IPS-NIHi11 (cell line): ENCODE measurements around the gene GPC5.

Source experiments
- DNase-seq: peaks from one replicate; pipeline ENCODE4 v3.0.0; 2012; ENCODE audit warnings: mixed read lengths, low spot score

Gene GPC5

DNA sequence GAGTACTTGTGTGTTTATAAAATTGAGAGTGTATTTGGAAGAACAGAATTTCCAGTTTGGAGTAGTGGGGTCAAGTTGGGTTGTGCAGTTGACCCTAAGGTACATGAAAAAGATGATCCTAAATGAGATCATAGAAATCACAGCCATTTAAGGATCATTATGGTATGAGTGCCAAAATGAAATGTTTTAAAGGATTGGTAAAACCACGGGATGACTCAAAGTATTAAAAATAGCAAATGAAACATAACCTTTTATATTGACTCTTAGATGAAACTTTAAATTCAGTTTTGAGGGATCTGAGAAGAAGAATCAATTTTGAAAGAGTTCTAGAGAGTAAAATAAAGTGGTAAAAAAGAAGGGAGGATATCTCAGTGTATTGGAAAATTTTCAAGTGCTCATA, 773.8 kb downstream of the GPC5 start:
- no peak for DNase-seq

DNA sequence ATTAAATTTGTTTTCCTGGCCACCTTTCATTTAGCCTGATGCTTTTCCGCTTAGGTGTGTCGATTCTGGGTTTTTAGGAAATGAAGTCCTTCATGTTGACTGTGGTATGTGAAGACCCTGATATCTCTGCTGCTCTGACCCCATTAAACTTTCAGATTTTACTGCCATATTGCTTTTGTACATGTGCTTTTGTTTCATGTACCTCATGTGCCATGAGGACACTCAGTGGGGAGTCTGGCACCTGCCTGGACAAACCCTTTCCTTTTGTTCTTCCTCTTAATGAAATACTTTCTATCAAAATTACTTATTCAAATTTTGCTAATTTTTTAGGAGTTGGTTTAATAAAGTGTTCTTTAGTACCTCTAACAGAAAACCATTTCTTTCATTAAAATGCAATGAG, 774.8 kb downstream of the GPC5 start:
- DNase-seq: no peak

DNA sequence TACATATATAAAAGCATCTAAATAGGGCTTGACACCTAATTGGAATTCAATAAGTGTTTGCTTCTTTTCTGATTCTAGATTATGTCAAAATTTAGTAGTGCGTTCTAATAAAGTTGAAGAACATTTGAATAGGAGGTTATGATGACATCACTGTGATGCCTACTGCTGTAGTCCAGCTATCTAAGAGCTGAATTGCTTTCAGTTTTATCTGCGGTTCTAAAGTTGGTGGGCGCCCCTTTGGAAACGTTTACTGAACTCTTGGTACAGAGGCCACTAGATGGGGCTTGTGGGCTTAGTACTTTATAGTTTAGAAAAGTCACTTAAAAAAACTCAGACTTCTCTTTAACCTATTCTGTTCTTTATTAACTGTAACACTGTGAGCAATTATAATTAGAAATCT, 776.9 kb downstream of the GPC5 start:
- DNase-seq: peak; percentile 26

DNA sequence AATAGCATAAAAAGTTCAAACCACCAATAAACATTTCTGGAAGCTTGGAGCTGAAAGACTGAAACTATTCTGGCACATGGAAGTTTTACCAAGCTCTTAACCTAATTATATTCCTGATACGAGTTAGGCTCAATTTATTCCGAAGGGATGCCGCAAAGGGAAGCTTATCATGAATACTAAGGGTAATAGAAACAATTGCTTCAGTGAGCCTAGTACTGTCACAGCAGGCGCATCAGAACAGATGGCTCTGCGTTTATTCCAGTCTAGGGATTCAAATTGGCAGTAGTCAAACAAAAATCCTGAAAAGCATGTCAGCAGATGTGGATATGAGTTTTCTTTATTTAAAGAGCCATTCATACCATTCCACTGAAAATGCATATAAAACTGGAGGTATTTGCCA, 779.5 kb downstream of the GPC5 start:
- DNase-seq: no peak

DNA sequence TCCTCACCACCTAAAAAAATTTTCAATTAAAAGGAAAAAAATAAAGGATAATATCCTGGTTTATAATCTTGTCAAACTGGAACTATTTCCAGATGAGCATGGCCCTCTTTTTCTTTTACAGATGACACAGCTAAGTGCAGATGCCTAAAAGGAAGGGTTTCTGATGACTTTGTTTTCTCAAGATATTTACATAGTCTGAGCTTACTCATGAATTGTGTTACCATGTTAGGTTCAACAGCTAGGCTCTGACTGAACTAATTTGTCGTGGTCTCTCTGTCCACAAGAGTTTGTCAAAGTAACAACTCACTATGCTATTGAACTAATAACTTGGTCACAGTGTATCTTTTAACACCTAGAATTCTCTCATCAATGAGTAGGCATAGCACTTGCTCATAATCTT, 780.8 kb downstream of the GPC5 start:
- no peak for DNase-seq

DNA sequence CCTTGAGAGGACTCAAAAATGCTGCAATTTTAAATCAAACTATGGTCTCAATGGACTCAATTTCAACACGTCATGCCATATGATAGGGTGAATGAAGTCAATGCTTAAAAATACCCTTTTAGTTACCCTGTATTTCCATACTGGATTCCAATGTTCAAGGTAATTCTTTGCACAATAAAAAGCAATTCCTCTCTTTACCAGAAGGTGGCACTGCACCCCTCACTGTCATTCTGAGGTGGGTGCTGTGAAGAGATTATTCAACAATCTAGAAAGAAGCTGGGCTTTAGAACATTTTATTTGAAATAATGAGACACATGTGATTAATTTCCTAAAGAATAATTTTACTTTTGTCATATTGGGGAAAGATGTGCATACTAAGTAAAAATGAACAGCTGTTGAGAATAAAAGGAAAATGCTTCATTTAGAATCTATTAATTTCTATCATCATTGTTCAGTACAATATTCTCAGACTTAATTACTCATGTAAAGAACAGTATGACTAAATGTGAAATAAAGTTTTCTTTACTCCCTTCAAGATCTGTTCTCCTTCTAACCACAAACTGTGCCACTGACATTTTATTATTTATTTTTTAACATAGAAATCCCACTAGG, 789.1 kb downstream of the GPC5 start:
- DNase-seq: peak; percentile 44

DNA sequence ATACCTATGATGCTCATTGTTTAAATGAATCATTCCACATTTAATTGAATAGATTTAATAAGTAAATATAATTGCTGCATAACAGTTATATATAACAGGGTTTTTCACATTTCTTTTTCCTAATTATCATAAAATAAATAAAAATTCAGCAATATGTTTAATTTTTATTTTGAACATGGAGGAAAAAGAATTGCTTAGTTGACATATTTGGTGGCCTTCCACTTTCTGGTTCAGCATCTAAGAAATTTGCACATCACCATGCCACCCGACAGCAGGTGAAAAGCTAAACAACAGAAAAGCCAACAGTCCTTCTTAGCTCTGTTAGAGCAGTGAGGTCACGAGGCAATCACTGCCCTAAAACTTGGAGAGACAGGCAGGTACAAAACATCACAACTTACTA, 790.2 kb downstream of the GPC5 start:
- no peak for DNase-seq

DNA sequence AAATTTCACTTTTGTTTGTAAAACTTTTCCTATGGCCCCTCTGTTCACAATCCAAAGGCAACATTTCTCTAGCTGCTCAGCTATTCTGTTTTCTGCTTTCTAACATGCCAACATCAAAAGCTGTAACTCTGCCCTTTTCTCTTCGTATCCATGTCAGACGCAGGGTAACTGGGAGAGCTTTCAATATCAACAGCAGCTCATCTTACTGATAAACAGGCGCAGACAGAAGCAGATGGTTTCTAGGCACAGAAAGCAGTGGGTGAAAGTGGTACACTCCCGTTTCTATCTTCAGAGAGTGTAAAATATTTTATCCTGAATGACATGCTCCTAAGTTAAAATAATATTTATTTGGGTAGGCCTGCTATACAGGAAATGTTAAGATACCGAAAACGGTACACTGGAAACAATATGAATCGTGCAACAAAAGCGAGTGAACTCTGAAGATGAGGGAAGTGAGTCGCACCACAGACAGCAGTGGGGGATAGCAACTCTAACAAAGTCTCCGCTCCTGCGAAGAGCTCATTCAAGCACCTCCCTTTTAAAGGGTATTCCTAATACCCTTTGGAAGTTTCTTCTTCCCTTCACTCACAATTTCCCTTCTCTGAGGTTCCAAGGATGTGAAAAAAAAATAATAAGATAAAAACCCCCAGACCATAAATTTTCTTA, 798.3 kb downstream of the GPC5 start:
- DNase-seq: no peak

DNA sequence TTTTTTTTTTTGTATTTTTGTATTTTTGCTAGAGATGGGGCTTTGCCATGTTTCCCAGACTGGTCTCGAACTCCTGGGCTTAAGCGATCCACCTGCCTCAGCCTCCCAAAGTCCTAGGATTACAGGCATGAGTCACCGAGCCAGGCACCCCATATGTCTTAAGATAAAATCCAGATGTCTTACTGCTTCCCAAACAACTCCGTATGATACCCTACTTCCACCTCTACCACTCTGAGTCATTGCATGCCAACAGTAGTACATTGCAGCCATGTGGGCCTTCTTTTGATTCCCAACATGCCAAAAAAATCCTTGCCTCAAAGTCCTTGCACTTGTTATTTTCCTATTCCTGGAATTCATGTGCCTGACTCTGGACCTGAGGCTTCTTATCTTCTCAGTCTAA, 799.2 kb downstream of the GPC5 start:
- no peak for DNase-seq

DNA sequence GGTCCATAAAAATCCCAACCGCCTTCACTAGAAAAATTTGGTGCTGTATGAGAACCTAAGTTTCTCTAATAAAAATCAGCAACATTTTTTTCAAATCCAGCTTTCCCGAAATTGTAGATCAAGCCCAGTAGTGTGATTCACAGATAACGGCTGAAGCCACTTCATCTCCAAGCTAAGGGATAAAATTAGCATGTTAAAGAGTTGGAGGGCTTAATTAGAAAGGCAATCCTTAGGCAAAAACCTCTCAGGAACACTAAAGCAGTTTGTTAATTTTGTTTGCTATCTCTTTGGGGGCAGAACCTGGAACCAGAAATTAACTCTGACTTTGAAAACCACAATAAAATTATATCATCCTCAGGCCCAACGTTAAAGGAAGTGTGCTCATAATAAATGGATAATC, 820.2 kb downstream of the GPC5 start:
- DNase-seq: no peak

DNA sequence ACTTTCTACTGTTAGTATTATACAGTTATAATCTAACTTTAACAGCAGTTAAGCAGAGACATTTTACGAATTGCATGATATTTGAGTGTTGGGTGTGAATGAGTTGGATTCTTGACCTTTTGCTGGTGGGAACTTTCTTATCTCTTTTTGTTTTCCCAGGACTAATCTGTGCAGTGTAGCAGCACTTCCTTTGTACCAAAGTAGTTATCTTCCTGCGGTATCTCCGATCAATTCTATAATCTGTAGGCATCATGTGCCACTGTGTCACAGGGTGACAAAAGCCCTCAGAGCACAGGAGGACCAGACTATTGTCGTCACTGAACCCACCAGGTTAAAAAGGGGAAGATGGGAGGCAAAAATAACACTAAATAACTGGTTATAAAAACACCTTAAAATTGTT, 823.5 kb downstream of the GPC5 start:
- no peak for DNase-seq

DNA sequence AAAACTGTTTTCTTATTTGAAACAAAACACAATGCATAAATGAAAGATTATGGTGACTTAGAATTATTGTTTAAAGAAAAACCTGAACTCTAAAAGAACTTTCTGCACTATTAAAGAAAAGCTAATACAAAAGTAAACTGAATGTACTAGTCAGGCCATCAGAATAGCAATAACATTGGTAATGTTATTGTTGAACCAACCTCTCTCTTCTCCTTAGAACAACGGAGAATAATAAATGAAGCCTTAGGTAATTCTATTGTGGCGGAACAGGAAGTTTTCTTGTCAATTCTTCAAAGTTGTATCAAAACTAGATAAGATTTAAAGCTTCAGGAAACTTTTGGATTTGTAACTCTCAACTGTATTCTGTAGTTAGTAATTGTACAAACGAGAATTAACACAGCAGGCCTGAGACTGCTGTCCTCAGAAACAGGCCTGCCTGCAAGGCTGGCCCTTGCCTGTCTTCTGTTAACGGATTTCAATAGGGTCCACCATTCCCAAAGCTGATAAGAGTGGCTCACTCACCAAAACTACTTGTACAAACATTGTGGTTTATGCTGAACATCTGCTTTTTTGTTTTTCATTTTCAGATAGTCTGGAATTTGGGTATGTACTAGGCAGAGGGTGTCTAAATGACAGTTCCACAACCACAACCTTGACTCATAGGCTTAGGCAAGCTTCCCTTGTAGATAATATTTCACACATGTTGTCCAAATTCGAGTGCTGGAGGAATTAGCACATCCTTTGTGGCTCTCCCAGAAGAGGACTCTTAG, 825.8 kb downstream of the GPC5 start:
- DNase-seq: no peak

DNA sequence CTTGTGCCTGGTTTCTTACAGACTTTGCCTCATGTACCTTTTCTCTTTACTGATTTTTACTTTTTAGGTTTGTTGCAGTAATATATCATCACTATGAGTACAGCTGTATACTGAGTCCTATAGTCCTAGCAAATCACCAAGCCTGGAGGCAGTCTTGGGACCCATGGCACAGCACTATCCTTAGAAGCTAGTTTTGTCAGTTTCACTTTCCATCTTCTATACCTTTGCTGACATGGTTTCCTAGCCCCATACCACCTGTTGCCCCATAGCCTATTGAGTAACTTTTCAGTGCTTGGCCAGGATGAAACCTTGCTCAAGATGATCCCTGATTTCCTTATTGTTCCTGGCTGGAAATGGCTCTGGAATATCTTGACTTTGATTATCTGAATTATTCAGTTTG, 826.4 kb downstream of the GPC5 start:
- DNase-seq: no peak

DNA sequence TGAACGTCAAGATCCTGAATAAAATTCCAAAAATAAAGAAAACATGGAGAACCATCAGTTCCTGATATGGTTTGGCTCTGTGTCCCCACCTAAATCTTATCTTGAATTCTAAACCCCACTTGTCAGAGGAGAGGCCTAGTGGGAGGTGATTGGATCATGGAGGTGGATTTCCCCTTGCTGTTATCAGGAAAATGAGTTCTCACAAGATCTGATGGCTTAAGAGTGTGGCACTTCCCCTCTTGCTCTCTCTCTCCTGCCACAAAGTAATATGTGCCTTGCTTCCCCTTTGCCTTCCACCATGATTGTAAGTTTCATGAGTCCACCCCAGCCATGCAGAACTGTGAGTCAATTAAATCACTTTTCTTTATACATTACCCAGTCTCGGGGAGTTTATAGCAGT, 827.4 kb downstream of the GPC5 start:
- no peak for DNase-seq

DNA sequence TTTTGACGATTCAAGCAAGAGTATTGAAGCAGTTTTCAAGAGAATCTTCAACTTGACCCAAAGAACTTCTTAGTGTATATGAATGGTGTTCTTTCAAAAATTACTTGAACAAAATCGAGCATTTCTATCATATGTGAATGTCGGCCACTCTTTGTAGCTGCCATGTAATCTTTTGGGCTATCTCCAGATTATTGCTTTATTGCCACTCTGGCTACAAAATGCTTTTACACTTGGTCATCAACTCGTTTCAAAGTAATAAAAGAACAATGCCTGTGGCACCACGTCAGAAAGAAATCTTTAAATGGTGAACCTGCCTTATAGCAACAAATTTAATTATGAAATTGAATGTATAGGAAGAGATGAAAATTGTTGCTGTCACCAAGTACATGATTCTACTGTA, 834.5 kb downstream of the GPC5 start:
- no peak for DNase-seq

DNA sequence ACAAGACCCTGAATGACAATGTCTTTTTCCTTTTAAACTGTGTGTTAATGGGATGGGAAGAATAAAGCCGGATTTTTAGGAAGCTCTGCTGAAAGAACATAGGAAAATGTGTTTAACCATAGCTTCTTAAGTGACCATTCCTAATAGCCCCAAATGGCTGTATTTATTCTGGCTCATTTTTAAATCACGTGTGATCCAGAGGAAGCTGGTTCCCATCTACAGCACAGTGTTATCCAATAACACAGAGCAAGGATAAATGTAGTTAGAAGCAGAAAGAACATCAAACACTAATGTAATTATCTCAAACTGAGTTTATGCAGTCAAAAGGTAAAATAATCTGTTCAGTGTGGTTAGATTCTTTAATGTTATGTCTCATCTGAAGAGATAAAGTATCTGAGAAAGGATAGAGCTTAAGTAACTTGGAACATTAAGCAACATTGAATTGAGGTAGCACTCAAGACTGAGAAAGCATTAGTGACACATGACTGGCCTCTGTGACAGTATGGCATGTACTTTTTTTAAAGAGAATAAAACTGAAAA, 853.3 kb downstream of the GPC5 start:
- DNase-seq: no peak

DNA sequence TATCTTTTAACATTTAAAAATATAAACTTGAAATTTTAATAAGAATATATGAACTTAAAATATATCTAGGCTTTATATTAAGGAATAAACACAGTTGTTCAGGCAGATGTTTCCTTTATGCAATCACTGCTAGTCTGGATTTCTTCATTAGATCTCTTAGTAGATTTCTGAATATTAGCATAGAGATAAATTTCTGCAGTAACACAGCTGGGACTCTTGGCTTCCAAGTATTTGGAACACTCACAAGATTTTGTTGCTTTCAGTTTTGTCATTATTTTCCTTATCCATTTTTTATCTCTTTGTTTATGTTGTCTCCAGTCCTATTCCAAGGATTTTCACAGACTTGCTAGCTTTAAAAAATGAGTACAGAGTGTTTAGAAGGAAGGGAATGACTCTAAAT, 857.1 kb downstream of the GPC5 start:
- no peak for DNase-seq

DNA sequence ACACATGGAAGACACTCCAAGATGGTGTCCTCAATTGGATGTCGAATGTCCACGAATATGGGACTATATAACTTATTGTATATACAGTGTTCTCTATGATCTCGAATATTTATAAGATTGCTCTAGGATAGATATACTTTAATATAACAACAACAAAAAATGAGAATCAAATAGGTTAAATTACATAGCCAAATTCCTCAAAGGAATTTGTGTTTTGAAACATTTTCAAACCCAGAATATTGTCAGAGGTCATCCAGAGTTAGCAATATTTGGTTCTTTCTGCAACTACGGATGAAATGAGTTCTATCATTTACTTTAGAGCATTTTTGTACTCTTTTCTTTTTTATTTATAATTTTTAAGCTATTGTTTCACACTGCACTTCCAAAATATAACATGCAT, 857.8 kb downstream of the GPC5 start:
- no peak for DNase-seq

DNA sequence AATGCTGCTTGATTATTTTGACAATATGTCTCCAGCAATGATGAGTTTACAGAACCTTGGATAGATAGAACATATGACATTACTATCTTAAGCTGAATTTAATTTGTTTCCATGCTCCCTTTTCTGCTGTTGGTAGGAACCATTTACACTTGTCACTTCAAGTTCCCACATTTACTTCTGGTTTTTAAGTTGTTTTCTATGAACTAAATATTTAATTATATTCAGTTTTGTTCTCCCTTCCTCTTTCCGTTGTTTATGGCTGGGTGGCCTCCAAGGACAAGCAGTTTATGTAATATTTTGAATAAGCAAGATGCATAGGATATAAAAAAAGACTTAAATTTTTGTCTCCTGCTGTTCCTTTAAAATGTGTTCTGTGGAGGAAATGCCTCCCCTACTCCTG, 860.6 kb downstream of the GPC5 start:
- DNase-seq: no peak

DNA sequence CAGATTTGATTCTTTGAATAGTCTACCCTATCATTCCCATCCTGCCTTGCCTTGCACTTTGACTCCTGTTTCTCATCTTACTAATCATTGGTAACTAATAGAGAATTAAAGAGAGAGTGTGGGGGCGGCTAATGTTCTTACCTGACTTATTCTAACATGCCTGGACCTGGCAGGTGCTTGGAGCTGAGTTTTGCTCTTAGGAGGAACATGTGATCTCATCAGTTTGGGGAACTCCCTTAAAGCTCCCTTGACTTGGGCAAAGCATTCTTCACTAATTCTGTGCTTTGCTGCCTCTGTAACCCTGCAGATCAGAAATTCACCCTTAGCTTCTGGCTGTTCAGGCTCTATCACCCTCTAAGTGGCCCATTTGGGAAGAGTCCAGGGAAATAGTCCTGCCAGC, 861.1 kb downstream of the GPC5 start:
- DNase-seq: no peak

DNA sequence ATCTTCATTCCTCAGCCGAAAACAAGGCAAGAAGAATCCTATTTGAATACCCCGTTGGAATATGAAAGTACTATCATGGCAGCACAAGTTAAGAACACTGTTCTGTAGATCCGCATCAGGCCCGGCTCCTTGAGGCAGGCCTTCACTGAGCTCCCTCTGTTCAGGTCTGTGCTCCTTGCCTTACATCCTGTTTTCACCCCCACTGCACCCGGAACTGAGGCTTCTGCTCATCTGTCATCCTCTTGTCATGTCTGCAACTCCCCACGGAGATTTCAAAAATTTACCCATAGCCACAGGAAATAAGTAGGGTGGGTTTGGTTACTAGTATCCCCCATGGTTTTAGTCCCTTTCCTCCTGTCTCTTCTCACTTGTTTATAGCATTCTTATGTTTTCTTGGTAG, 861.9 kb downstream of the GPC5 start:
- DNase-seq: no peak

DNA sequence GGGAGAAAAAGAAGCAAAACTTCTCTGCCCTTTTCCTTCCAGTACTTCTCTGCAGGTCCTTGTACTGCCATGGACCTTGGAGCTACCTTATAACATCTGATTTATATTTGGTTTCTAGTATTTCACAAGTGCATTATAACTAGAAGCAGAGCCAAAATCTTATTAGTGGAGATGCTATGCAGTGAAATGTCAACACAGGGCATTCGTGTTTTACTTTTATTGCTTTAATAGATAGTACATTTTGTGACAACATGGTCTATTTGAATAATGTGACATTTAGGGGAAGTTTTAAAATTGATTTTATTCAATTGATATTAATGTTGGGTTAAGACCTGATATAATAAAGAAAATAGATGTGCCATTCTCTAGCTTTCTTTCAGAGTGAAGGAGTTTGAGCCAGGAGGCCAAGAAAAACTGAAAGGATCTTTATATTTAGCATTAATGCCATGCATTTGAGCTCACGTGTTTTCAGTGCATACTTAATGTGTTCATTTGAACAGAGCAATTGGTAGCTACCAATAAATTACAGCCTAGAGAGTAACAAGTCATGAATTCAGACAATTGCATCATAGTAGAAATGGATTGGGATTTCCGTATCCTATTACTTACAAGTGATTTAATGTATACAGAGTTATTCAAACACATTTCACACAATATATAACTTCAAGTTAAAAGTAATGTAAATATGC, 863.8 kb downstream of the GPC5 start:
- DNase-seq: no peak

DNA sequence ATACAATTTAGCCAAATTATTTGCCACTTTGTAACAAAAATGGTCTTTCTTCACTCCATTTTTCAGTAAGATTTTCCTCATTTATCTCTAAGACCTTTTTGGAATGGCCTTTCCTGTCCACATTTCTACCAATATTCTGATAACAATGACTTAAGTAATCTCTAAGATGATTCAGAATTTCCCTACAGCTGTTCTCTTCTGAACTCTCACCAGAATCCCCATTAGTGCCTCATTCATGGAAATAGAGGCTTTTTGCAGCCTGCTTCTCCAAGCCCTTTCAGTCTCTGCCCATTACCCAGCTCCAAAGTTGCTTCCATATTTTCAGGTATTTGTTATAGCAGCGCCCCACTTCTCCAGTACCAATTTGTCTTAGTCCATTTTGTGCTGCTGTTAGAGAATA, 867.0 kb downstream of the GPC5 start:
- no peak for DNase-seq
